NB4 (cell line): Measurements from ENCODE around the gene ABCB1.

Experiments used
- CTCF ChIP-seq: IDR thresholded peaks from one replicate; pipeline ENCODE4 v1.5.1; 2012; ENCODE audit warnings: low read depth, low read length
- MAX ChIP-seq: IDR thresholded peaks from 2 replicates; pipeline ENCODE4 v1.6.1; 2011; ENCODE audit warnings: low read depth, low read length
- MYC ChIP-seq: IDR thresholded peaks from 2 replicates; pipeline ENCODE4 v1.6.1; 2011; ENCODE audit warnings: low read depth, low read length
- POLR2A ChIP-seq: IDR thresholded peaks from 2 replicates; pipeline ENCODE4 v1.6.1; 2011; ENCODE audit warnings: mild to moderate bottlenecking; ENCODE audit not compliant: insufficient read length; ENCODE audit errors: extremely low read depth

GRCh38 chr7:87561702-87562101 is 39.0 kb downstream of the ABCB1 start:
- no peak for TF ChIP-seq CTCF
- no peak for TF ChIP-seq POLR2A
- TF ChIP-seq MAX, result no peak
- no peak for TF ChIP-seq MYC
